ENCODE measurements around the gene DYNC2H1.

Gene DYNC2H1

GRCh38 chr11:103272876-103273275, 163.7 kb downstream of the DYNC2H1 start:
- H2AFZ ChIP-seq (ENCODE audit: low read length, unreplicated experiment) = no peak overlapping the region
- peaks cover 14% of the 10 kb centered on the region for H3K36me3 ChIP-seq (ENCODE audit: insufficient read depth, low read length)
- H3K4me3 ChIP-seq (ENCODE audit: low read depth, low read length) = no peak overlapping the region
- H3K4me1 ChIP-seq (ENCODE audit: control insufficient read depth, insufficient read depth, low read length, unreplicated experiment) = no peaks in the 10 kb centered on the region
- no peaks in the 10 kb centered on the region for H3K27me3 ChIP-seq (ENCODE audit: insufficient read depth, low read length)
- H3K79me2 ChIP-seq (ENCODE audit: control insufficient read depth, insufficient read depth, low read length, unreplicated experiment) = no peaks in the 10 kb centered on the region
- no peak overlapping the region for H3K27ac ChIP-seq (ENCODE audit: low read depth, low read length)

- H3K4me3 ChIP-seq (ENCODE audit: low read depth, low read length) = no peak overlapping the region
- H3K4me1 ChIP-seq (ENCODE audit: control insufficient read depth, insufficient read depth, low read length, unreplicated experiment) = no peaks in the 10 kb centered on the region
- no peaks in the 10 kb centered on the region for H3K79me2 ChIP-seq (ENCODE audit: control insufficient read depth, insufficient read depth, low read length, unreplicated experiment)
- no peak overlapping the region for H3K27ac ChIP-seq (ENCODE audit: low read depth, low read length)
- H3K27me3 ChIP-seq (ENCODE audit: insufficient read depth, low read length) = no peaks in the 10 kb centered on the region
- no peak overlapping the region for H2AFZ ChIP-seq (ENCODE audit: low read length, unreplicated experiment)
- H3K36me3 ChIP-seq (ENCODE audit: insufficient read depth, low read length) = peaks cover 14% of the 10 kb centered on the region
Measured at GRCh38 chr11:103274025-103274424, 164.8 kb downstream of the DYNC2H1 start.

- Histone ChIP-seq H3K27ac (ENCODE audit: low read depth, low read length) (no peak overlapping the region), H3K4me3 (ENCODE audit: low read depth, low read length) (no peak overlapping the region), H3K4me1 (ENCODE audit: control insufficient read depth, insufficient read depth, low read length, unreplicated experiment) (peaks cover 15% of the 10 kb centered on the region), H3K36me3 (ENCODE audit: insufficient read depth, low read length) (peaks cover 3% of the 10 kb centered on the region; the same call in 1 of the 2 replicates), H2AFZ (ENCODE audit: low read length, unreplicated experiment) (no peak overlapping the region), H3K79me2 (ENCODE audit: control insufficient read depth, insufficient read depth, low read length, unreplicated experiment) (no peaks in the 10 kb centered on the region), H3K27me3 (ENCODE audit: insufficient read depth, low read length) (no peaks in the 10 kb centered on the region)
Measured at GRCh38 chr11:103279821-103280220, 170.6 kb downstream of the DYNC2H1 start.

GRCh38 chr11:103281301-103281700, 172.1 kb downstream of the DYNC2H1 start:
- Histone ChIP-seq H3K79me2 (ENCODE audit: control insufficient read depth, insufficient read depth, low read length, unreplicated experiment) (no peaks in the 10 kb centered on the region), H3K27me3 (ENCODE audit: insufficient read depth, low read length) (no peaks in the 10 kb centered on the region), H3K36me3 (ENCODE audit: insufficient read depth, low read length) (peaks cover 3% of the 10 kb centered on the region; the same call in 1 of the 2 replicates), H2AFZ (ENCODE audit: low read length, unreplicated experiment) (no peak overlapping the region), H3K4me3 (ENCODE audit: low read depth, low read length) (no peak overlapping the region), H3K4me1 (ENCODE audit: control insufficient read depth, insufficient read depth, low read length, unreplicated experiment) (peaks cover 15% of the 10 kb centered on the region), H3K27ac (ENCODE audit: low read depth, low read length) (no peak overlapping the region)

GRCh38 chr11:103284260-103284659, 175.0 kb downstream of the DYNC2H1 start:
- Histone ChIP-seq H3K27ac (ENCODE audit: low read depth, low read length) (no peak overlapping the region), H3K79me2 (ENCODE audit: control insufficient read depth, insufficient read depth, low read length, unreplicated experiment) (no peaks in the 10 kb centered on the region), H3K4me3 (ENCODE audit: low read depth, low read length) (no peak overlapping the region), H3K27me3 (ENCODE audit: insufficient read depth, low read length) (no peaks in the 10 kb centered on the region), H3K4me1 (ENCODE audit: control insufficient read depth, insufficient read depth, low read length, unreplicated experiment) (peaks cover 15% of the 10 kb centered on the region), H3K36me3 (ENCODE audit: insufficient read depth, low read length) (peaks cover 14% of the 10 kb centered on the region; the same call in 1 of the 2 replicates), H2AFZ (ENCODE audit: low read length, unreplicated experiment) (no peak overlapping the region)

- peaks cover 2% of the 10 kb centered on the region for H3K4me1 ChIP-seq (ENCODE audit: control insufficient read depth, insufficient read depth, low read length, unreplicated experiment)
- H3K27ac ChIP-seq (ENCODE audit: low read depth, low read length) = no peak overlapping the region
- H3K27me3 ChIP-seq (ENCODE audit: insufficient read depth, low read length) = no peaks in the 10 kb centered on the region
- H3K79me2 ChIP-seq (ENCODE audit: control insufficient read depth, insufficient read depth, low read length, unreplicated experiment) = no peaks in the 10 kb centered on the region
- no peak overlapping the region for H2AFZ ChIP-seq (ENCODE audit: low read length, unreplicated experiment)
- H3K36me3 ChIP-seq (ENCODE audit: insufficient read depth, low read length) = peaks cover 59% of the 10 kb centered on the region
- no peak overlapping the region for H3K4me3 ChIP-seq (ENCODE audit: low read depth, low read length)
Measured at GRCh38 chr11:103294516-103294915, 185.3 kb downstream of the DYNC2H1 start.

- Histone ChIP-seq H3K27me3 (ENCODE audit: insufficient read depth, low read length) (no peaks in the 10 kb centered on the region), H3K36me3 (ENCODE audit: insufficient read depth, low read length) (peaks cover 51% of the 10 kb centered on the region), H3K27ac (ENCODE audit: low read depth, low read length) (no peak overlapping the region), H3K4me3 (ENCODE audit: low read depth, low read length) (no peak overlapping the region), H3K79me2 (ENCODE audit: control insufficient read depth, insufficient read depth, low read length, unreplicated experiment) (no peaks in the 10 kb centered on the region), H2AFZ (ENCODE audit: low read length, unreplicated experiment) (no peak overlapping the region), H3K4me1 (ENCODE audit: control insufficient read depth, insufficient read depth, low read length, unreplicated experiment) (peaks cover 11% of the 10 kb centered on the region)
Measured at GRCh38 chr11:103295704-103296103, 186.5 kb downstream of the DYNC2H1 start.

- Histone ChIP-seq H3K4me1 (ENCODE audit: control insufficient read depth, insufficient read depth, low read length, unreplicated experiment) (peaks cover 11% of the 10 kb centered on the region), H2AFZ (ENCODE audit: low read length, unreplicated experiment) (no peak overlapping the region), H3K27me3 (ENCODE audit: insufficient read depth, low read length) (no peaks in the 10 kb centered on the region), H3K79me2 (ENCODE audit: control insufficient read depth, insufficient read depth, low read length, unreplicated experiment) (no peaks in the 10 kb centered on the region), H3K4me3 (ENCODE audit: low read depth, low read length) (no peak overlapping the region), H3K36me3 (ENCODE audit: insufficient read depth, low read length) (peaks cover 43% of the 10 kb centered on the region), H3K27ac (ENCODE audit: low read depth, low read length) (no peak overlapping the region)
Measured at GRCh38 chr11:103297900-103298299, 188.7 kb downstream of the DYNC2H1 start.

- Histone ChIP-seq H3K4me1 (ENCODE audit: control insufficient read depth, insufficient read depth, low read length, unreplicated experiment) (no peaks in the 10 kb centered on the region), H3K27ac (ENCODE audit: low read depth, low read length) (no peak overlapping the region), H3K79me2 (ENCODE audit: control insufficient read depth, insufficient read depth, low read length, unreplicated experiment) (no peaks in the 10 kb centered on the region), H3K36me3 (ENCODE audit: insufficient read depth, low read length) (no peaks in the 10 kb centered on the region), H2AFZ (ENCODE audit: low read length, unreplicated experiment) (no peak overlapping the region), H3K27me3 (ENCODE audit: insufficient read depth, low read length) (no peaks in the 10 kb centered on the region), H3K4me3 (ENCODE audit: low read depth, low read length) (no peak overlapping the region)
Measured at GRCh38 chr11:103315248-103315647, 206.0 kb downstream of the DYNC2H1 start.

- H3K79me2 ChIP-seq (ENCODE audit: control insufficient read depth, insufficient read depth, low read length, unreplicated experiment) = no peaks in the 10 kb centered on the region
Measured at GRCh38 chr11:103317118-103317517, 207.9 kb downstream of the DYNC2H1 start.

GRCh38 chr11:103322821-103323220, 213.6 kb downstream of the DYNC2H1 start:
- H3K4me1 ChIP-seq (ENCODE audit: control insufficient read depth, insufficient read depth, low read length, unreplicated experiment) = peaks cover 4% of the 10 kb centered on the region

More at GRCh38 chr11:103317118-103317517, 207.9 kb downstream of the DYNC2H1 start:
- Histone ChIP-seq H3K36me3 (ENCODE audit: insufficient read depth, low read length) (0 out of 2 replicates have a peak, but pooled peaks cover 3% of the 10 kb centered on the region), H3K27me3 (ENCODE audit: insufficient read depth, low read length) (no peaks in the 10 kb centered on the region), H3K4me3 (ENCODE audit: low read depth, low read length) (no peak overlapping the region), H3K27ac (ENCODE audit: low read depth, low read length) (no peak overlapping the region), H3K4me1 (ENCODE audit: control insufficient read depth, insufficient read depth, low read length, unreplicated experiment) (no peaks in the 10 kb centered on the region), H2AFZ (ENCODE audit: low read length, unreplicated experiment) (no peak overlapping the region)

More at GRCh38 chr11:103322821-103323220, 213.6 kb downstream of the DYNC2H1 start:
- Histone ChIP-seq H2AFZ (ENCODE audit: low read length, unreplicated experiment) (no peak overlapping the region), H3K27ac (ENCODE audit: low read depth, low read length) (no peak overlapping the region), H3K27me3 (ENCODE audit: insufficient read depth, low read length) (no peaks in the 10 kb centered on the region), H3K36me3 (ENCODE audit: insufficient read depth, low read length) (0 out of 2 replicates have a peak, but pooled peaks cover 3% of the 10 kb centered on the region), H3K79me2 (ENCODE audit: control insufficient read depth, insufficient read depth, low read length, unreplicated experiment) (no peaks in the 10 kb centered on the region), H3K4me3 (ENCODE audit: low read depth, low read length) (no peak overlapping the region)
